PFSK-1 (cell line): ENCODE results near the gene SCN4B.

ENCODE experiments used
- FOXP2 ChIP-seq: optimal IDR thresholded peaks from 2 replicates; pipeline ENCODE3; 2011; ENCODE audit warnings: borderline replicate concordance, control low read depth, inconsistent platforms; ENCODE audit not compliant: insufficient read depth; ENCODE audit errors: extremely low read length, extremely low read depth
- POLR2AphosphoS5 ChIP-seq: IDR thresholded peaks from 2 replicates; pipeline ENCODE4 v1.6.1; 2012; ENCODE audit warnings: low read depth, mild to moderate bottlenecking, control low read depth, low read length, moderate library complexity
- REST ChIP-seq, 2 experiments: IDR thresholded peaks; 2 replicates each; pipeline versions ENCODE4 v1.6.1 to v1.8.0; 2011 to 2012; ENCODE audit warnings: low read depth in 2 of 2, low read length in 2 of 2, control low read depth in 1 of 2, inconsistent platforms in 1 of 2, mild to moderate bottlenecking in 1 of 2, moderate library complexity in 1 of 2; ENCODE audit not compliant: insufficient read depth in 1 of 2
- SIN3A ChIP-seq: IDR thresholded peaks from 2 replicates; pipeline ENCODE4 v1.6.1; 2012; ENCODE audit warnings: mild to moderate bottlenecking, low read length, moderate library complexity, borderline replicate concordance; ENCODE audit not compliant: insufficient read depth
- TAF1 ChIP-seq: IDR thresholded peaks from 2 replicates; pipeline ENCODE4 v1.6.1; 2012; ENCODE audit warnings: low read length, control low read depth, borderline replicate concordance; ENCODE audit not compliant: insufficient read depth

- no peak for TF ChIP-seq POLR2AphosphoS5
- TF ChIP-seq SIN3A: no peak
- TF ChIP-seq REST (IDR thresholded peaks at IDR 0.05; ENCODE audit: insufficient read depth in 1 of 2, low read depth in 2 of 2, low read length in 2 of 2): no peak
- no peak for TF ChIP-seq TAF1
- no peak for TF ChIP-seq FOXP2
Measured at GRCh38 chr11:118169300-118170140, 16.9 kb upstream of the SCN4B start.
